Fibroblast of mammary gland (primary cell): ENCODE measurements around the gene PPRC1.
A peak's percentile ranks its signal among the peaks of the same experiment; 100 is the strongest.

Experiments used
- DNase-seq: peaks from one replicate; pipeline ENCODE4 v3.0.0-alpha.2; 2010; ENCODE audit warnings: low read depth
- H3K4me3 ChIP-seq: 2 replicates; pipeline ENCODE4 v1.5.1; 2011; ENCODE audit warnings: low read depth, mild to moderate bottlenecking, low read length, moderate library complexity; ENCODE audit not compliant: control insufficient read depth
- TF ChIP-seq, protein P1 (sequence below): conservative IDR thresholded peaks from 2 replicates; pipeline ENCODE4 v1.5.1; 2011; ENCODE audit warnings: low read depth, low read length, inconsistent platforms; ENCODE audit not compliant: control insufficient read depth, insufficient read depth

The PPRC1 gene

DNA sequence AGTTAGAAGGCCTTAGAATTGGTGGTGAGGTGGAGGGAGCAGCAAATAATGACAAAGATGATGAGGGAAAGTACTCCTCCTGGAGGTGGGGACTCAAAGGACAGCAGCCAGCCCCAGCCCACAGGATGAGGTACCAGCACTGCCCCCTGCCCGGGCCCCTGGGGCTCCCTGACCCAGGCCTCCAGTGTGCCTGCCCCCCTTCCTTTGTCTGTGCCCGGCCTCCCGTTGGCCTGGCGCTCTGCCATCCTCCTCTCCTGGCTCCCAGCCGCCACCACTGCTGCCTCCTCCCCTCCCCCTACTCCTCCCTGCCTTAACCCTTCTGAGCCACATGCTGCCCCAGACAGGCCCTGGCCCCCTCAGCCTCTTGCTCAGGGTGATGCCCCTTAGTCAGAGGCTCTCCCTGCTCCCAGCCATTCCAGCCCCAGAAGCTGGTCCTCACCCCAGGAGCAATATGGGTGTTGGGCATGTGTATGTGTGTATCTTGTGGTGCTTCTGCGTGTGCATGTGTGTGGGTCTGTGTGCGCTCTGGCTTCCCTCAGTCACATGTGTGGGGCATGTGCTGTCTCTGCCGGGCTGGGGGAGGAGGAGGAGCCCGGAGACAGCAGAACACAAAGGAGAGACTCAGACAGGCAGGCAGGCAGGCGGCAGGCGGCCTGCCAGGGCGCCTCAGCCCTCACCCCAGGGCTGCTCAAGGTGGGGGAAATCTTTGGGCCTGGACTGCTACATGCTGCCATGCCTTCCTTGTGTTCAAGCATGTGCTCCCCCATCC, 15.3 kb upstream of the PPRC1 start:
- no peak overlapping the region for H3K4me3 ChIP-seq
- DNase-seq: peak; percentile 69
- TF ChIP-seq, protein P1, sequence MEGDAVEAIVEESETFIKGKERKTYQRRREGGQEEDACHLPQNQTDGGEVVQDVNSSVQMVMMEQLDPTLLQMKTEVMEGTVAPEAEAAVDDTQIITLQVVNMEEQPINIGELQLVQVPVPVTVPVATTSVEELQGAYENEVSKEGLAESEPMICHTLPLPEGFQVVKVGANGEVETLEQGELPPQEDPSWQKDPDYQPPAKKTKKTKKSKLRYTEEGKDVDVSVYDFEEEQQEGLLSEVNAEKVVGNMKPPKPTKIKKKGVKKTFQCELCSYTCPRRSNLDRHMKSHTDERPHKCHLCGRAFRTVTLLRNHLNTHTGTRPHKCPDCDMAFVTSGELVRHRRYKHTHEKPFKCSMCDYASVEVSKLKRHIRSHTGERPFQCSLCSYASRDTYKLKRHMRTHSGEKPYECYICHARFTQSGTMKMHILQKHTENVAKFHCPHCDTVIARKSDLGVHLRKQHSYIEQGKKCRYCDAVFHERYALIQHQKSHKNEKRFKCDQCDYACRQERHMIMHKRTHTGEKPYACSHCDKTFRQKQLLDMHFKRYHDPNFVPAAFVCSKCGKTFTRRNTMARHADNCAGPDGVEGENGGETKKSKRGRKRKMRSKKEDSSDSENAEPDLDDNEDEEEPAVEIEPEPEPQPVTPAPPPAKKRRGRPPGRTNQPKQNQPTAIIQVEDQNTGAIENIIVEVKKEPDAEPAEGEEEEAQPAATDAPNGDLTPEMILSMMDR: peak; percentile 14

DNA sequence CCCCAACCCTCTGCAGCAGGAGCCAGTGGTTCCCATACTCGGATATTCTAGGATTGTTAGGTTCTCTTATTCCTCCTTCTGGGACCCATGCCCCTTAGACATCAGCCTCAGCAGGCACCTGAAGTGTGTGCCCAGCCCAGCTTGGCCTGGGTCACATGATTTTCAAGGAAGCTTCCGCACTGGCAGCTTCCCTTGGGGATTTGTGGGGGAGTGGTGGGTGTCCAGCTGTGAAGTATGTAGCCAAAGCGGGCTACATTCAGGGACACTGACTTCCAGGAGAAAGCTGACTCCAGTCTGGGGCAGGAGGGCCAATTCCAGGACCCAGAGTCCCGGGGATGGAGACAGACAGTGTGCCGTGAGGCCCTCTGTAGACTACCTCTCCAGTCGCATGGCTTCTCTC, 14.0 kb upstream of the PPRC1 start:
- peak overlapping the region; percentile 78 for H3K4me3 ChIP-seq
- peak; percentile 33 for DNase-seq
- TF ChIP-seq, protein P1: no peak

GRCh38 chr10:102119417-102120141, 13.3 kb upstream of the PPRC1 start:
- peak overlapping the region; percentile 78 for H3K4me3 ChIP-seq
- TF ChIP-seq, protein P1: no peak
- peak; percentile 41 for DNase-seq

GRCh38 chr10:102120142-102120990, 12.5 kb upstream of the PPRC1 start, which contains the start of gene LDB1:
Gene LDB1 (minus strand): TSS chr10:102120368. CDS start chr10:102120110, 258 bp downstream.
- TF ChIP-seq, protein P1: no peak
- peak within 1 kb of the TSS; percentile 78 for H3K4me3 ChIP-seq
- DNase-seq: peak; percentile 56

GRCh38 chr10:102120991-102121738, 11.7 kb upstream of the PPRC1 start:
- peak; percentile 66 for DNase-seq
- peak overlapping the region; percentile 78 for H3K4me3 ChIP-seq
- TF ChIP-seq, protein P1: no peak
